HG02798 (cell line): ENCODE data around the gene ANGPTL2.
"Not testable (repeated sequence)": the region's sequence is repeated elsewhere in the genome, so short reads cannot be mapped to it uniquely, and the experiment has no call there.

Experiments
- ATAC-seq: cut with Tn5 transposase; IDR thresholded peaks from one replicate; pipeline ENCODE4 v1.9.1; 2021; ENCODE audit warnings: mild to moderate bottlenecking; ENCODE audit not compliant: unreplicated experiment, poor library complexity

Gene ANGPTL2

DNA sequence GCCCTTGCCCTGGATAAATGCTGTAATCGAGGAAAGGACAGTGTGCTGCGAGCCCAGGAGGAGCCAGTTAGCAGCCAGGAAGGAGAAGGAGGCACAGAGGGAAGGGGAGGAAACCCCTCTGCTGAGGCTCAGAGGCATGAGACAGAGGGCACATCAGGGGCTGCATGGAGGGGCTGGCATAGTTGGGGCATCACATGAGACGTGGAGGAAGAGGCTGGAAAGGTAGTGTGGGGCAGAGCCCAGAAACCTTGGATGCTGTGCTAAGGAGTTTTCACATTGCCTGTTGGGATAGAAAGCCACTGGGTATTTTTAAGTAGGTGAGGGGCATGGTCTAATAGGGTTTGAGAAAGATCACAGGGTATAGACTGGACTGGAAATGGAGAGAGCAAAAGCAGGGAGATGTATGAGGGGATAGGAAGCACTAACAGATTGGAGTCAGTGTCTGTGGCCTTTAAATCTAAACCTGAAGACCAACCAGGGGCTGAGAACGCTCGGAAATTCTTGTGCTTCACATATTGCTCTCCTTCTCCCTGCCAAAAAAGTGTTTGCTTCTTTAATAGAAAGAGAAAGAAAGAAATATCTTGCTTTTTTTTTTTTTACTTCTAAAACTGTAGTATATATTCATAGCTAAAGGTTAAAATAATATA, 33.0 kb upstream of the ANGPTL2 start:
- no peak for ATAC-seq

- peak; percentile 40 for ATAC-seq
These were observed 32.2 kb upstream of the ANGPTL2 start for GRCh38 chr9:127154390-127155191.

GRCh38 chr9:127154003-127154389, 31.6 kb upstream of the ANGPTL2 start:
- ATAC-seq = no peak

DNA sequence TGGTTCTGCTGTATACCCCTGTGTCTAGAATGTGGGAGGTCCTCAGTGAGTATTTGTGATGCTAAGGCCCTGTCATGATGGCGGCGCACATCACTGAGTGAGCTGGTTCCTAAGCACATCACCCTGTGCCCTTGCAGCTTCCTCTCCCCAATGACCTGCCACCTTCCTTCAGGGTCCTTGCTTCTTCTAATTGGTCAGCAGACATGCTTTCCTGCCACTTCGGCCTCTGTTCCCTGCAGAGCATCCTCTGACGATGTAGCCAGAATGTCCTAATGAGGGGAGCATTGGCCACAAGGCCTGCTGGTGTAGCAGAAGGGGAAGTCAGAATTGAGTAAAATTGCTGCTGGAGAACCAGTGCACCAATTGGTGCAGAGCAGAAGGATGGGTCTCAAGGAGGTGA, 31.1 kb upstream of the ANGPTL2 start:
- ATAC-seq = no peak

GRCh38 chr9:127149463-127150390, 27.3 kb upstream of the ANGPTL2 start:
- no peak for ATAC-seq

DNA sequence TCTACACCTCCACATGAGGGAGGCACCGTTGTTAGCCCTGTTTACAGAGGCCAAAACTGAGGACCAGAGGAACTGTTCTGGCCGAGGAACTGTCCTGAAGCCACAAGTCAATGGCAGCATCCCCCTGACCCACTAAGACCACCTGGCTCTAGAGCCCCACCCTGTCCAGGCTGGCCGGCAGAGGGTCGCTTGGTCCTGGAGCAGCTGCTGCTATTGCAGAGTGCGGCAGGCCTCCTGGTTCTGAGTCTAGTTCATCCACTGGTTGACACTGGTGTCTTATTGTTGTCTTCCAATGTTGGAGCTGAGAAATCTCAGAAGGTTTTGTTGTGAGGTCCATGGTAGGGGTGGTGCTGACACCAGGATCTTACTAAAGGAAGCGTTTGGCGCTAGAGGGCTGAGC, 26.6 kb upstream of the ANGPTL2 start:
- no peak for ATAC-seq

DNA sequence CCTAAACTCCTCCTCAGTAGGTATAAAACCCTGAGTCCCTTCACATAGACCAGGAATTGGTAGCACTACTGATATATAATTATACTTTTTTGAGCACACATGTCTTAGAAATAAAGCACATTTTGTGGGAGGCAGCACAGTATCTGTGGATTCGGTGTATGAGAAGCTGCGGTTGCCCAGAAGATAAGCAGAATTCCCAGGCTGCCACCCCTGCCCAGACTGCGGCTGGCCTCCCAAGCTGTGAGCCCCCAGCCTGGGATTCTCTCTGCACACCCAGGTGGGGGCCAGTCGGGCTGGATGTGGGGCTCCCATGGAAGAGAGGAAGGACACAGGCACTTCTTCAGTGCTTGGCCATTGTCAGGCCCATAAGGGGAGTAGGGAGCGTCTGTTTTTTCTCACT, 25.6 kb upstream of the ANGPTL2 start:
- ATAC-seq = no peak

- no peak for ATAC-seq
These were observed 24.8 kb upstream of the ANGPTL2 start for GRCh38 chr9:127147251-127147650.

DNA sequence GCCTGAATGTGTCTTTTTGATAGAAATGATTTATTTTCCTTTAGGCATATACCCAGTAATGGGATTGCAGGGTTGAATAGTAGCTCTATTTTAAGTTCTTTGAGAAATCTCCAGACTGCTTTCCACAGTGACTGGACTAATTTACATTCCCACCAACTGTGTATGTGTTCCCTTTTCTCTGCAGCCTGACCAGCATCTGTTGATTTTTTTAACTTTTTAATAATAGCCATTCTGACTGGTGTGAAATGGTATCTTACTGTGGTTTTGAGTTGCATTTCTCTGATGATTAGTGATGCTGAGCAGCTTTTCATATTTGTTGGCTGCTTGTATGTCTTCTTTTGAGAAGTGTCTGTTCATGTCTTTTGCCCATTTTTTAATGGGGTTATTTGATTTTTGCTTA, 24.4 kb upstream of the ANGPTL2 start:
- not testable (repeated sequence) for ATAC-seq

DNA sequence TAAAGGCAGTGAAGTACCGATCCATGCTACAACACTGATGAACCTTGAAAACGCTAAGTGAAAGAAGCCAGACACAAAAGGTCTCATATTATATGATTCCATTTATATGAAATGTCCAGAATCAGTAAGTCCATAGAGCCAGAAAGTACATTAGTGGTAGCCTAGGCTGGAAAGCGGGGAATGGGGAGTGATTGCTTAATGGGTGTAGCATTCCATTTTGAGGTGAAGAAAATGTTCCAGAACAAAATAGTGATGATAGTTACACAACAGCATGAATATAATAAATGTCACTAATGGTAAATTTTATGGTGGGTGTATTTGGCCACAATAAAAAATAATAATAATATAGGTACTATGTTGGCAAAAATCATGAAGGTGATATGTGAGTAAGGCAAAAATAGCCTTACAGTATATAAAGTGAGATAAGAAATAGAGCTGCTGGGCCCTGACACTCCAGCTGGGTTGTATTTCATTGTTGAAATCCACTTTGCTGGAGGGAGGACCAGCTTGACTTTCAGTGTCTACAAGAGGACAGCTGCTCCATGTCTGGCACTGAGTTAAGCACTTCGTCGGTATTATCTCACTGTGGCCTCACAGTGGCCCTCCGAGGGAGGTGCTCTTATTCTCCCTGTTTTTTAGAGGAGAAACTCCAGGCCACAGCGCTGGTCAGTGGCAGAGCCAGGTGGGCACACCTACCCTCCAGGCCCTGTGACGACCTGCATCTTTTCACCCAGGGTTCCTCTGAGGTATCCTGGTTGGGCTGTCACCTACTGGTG, 22.4 kb upstream of the ANGPTL2 start:
- no peak for ATAC-seq

DNA sequence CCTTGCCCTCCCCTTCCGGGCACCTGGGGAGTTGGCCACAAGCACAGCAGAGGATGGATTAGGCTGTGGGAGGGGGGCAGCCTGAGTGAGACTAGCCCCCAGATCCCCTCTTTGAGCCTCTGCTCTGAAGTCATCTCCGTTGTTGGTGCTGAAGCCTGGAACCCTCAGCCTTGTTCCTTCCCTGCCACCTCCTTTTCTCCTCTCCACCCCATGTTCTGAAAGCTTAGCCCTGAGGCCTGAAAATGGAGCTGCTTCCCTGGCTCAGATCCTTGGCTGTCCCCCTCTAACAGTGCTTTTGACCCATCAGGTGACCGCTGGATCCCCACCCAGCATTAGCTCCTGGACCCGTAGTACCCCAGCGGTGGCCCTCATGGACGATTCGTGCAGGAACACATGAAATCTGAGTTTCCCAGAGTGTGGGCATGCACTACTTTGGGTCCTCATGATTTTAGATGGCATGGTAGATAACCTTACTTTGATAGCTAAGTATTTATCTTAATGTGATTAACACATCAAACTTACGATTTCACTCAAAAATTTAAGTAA, 21.6 kb upstream of the ANGPTL2 start:
- ATAC-seq = no peak

DNA sequence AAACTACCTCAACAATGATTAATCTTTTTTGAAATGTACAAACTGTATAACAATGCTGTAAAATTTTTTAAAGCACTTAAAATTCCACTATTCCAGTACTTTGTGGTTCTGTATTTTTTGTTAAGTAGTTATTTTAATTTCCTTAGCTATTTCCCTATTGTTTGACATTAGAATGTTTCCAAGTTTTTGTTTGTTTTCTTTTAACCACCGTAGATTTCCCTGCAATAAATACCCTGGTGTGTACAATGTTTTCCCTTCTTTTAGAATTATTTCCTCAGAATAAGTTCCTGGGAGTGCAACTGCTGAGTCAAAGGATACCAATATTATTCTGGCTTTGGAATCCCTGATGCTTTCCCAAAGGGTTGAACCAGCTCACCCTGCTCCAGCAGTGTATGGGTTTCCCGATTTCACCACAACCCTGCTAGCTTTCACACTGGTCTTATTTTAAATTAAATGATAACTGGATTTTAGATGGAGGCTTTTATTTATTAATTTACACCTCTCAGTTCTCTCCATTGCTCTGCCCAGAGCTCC, 20.6 kb upstream of the ANGPTL2 start:
- no peak for ATAC-seq

- ATAC-seq = no peak
These were observed 19.9 kb upstream of the ANGPTL2 start for GRCh38 chr9:127142291-127142690.

- ATAC-seq = no peak
These were observed 18.6 kb upstream of the ANGPTL2 start for GRCh38 chr9:127140842-127141675.

- no peak for ATAC-seq
These were observed 17.7 kb upstream of the ANGPTL2 start for GRCh38 chr9:127140181-127140580.

DNA sequence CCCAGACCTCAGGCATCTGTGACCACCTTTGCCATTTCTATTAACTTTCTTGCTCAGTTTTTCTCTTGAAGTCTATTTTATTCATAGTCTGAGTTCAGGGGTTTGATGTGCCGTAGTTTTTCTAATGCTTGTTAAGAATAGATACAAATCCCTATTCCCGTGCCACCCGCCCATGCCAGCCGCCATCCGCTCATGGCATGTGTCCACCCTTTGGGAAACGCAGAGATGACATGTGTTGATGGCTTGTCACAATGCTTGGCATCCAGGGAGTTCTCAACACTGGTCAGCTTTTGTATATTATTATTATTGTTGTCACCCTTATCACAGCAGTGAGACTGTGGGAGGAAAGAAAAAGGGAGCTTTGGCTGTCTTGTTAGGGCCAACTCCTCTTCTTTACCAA, 17.3 kb upstream of the ANGPTL2 start:
- no peak for ATAC-seq

GRCh38 chr9:127139071-127139731, 16.8 kb upstream of the ANGPTL2 start:
- no peak for ATAC-seq

DNA sequence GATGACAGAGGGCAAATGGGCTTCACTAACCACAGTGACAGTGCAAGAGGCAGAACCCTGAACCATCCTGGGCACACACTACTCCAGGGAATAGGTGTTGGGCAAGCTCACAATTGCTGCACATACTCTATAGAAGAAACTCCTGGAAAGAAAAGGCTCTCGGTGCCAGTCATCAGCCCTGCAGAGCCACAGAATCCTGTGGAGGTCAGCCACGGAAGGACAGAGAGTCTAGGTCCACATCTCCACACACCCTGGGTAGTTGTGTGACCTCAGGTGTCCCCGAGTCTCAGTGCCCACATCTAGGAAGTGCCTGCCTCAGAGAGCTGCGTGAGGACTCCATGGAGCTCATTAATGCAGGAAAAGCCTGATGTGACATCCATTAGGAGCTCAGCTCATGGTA, 16.0 kb upstream of the ANGPTL2 start:
- no peak for ATAC-seq
